HCT116 (cell line): ENCODE results near the gene FAM50A.

Experiments
- CEBPB ChIP-seq: IDR thresholded peaks from 2 replicates; pipeline ENCODE4 v1.6.1; 2012; ENCODE audit warnings: low read depth
- EZH2 ChIP-seq: fragments of 200-600 bp; sonication (generic); IDR thresholded peaks from 2 replicates; pipeline ENCODE4 v1.6.1; 2017; ENCODE audit warnings: antibody characterized with exemption, mixed run types
- POLR2A ChIP-seq: IDR thresholded peaks from 2 replicates; pipeline ENCODE4 v1.7.0; 2011; ENCODE audit warnings: borderline replicate concordance; ENCODE audit not compliant: insufficient read depth, insufficient read length; ENCODE audit errors: extremely low read depth
- TCF7L2 ChIP-seq: IDR thresholded peaks from 2 replicates; pipeline ENCODE4 v1.7.0; 2011; ENCODE audit warnings: borderline replicate concordance, inconsistent platforms; ENCODE audit not compliant: insufficient read depth, insufficient read length; ENCODE audit errors: extremely low read depth
- TF ChIP-seq, protein P1 (sequence below), 3 experiments: fragments of 200-600 bp in 1 of 3; sonication (generic) in 1 of 3; IDR thresholded peaks in 2 of 3; conservative IDR thresholded peaks in 1 of 3; 2 replicates each; pipeline ENCODE4 v1.5.1; 2012 to 2017; ENCODE audit warnings: low read depth in 2 of 3, low read length in 2 of 3, antibody characterized with exemption in 1 of 3, borderline replicate concordance in 1 of 3, control low read depth in 1 of 3, mild to moderate bottlenecking in 1 of 3, mixed read lengths in 1 of 3, mixed run types in 1 of 3, moderate library complexity in 1 of 3; ENCODE audit not compliant: insufficient read depth in 1 of 3
- TF ChIP-seq, protein P2 (sequence below): IDR thresholded peaks from 2 replicates; pipeline ENCODE4 v1.6.1; 2012; ENCODE audit warnings: low read depth

GRCh38 chrX:154432210-154432609, 11.7 kb upstream of the FAM50A start:
- no peak for TF ChIP-seq EZH2
- TF ChIP-seq, protein P1, sequence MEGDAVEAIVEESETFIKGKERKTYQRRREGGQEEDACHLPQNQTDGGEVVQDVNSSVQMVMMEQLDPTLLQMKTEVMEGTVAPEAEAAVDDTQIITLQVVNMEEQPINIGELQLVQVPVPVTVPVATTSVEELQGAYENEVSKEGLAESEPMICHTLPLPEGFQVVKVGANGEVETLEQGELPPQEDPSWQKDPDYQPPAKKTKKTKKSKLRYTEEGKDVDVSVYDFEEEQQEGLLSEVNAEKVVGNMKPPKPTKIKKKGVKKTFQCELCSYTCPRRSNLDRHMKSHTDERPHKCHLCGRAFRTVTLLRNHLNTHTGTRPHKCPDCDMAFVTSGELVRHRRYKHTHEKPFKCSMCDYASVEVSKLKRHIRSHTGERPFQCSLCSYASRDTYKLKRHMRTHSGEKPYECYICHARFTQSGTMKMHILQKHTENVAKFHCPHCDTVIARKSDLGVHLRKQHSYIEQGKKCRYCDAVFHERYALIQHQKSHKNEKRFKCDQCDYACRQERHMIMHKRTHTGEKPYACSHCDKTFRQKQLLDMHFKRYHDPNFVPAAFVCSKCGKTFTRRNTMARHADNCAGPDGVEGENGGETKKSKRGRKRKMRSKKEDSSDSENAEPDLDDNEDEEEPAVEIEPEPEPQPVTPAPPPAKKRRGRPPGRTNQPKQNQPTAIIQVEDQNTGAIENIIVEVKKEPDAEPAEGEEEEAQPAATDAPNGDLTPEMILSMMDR (IDR thresholded peaks at IDR 0.05 in 2 of 3, conservative IDR thresholded peaks at IDR 0.05 in 1 of 3; ENCODE audit: borderline replicate concordance in 1 of 3, insufficient read depth in 1 of 3, low read depth in 2 of 3, low read length in 2 of 3) = no peak
- TF ChIP-seq, protein P2, sequence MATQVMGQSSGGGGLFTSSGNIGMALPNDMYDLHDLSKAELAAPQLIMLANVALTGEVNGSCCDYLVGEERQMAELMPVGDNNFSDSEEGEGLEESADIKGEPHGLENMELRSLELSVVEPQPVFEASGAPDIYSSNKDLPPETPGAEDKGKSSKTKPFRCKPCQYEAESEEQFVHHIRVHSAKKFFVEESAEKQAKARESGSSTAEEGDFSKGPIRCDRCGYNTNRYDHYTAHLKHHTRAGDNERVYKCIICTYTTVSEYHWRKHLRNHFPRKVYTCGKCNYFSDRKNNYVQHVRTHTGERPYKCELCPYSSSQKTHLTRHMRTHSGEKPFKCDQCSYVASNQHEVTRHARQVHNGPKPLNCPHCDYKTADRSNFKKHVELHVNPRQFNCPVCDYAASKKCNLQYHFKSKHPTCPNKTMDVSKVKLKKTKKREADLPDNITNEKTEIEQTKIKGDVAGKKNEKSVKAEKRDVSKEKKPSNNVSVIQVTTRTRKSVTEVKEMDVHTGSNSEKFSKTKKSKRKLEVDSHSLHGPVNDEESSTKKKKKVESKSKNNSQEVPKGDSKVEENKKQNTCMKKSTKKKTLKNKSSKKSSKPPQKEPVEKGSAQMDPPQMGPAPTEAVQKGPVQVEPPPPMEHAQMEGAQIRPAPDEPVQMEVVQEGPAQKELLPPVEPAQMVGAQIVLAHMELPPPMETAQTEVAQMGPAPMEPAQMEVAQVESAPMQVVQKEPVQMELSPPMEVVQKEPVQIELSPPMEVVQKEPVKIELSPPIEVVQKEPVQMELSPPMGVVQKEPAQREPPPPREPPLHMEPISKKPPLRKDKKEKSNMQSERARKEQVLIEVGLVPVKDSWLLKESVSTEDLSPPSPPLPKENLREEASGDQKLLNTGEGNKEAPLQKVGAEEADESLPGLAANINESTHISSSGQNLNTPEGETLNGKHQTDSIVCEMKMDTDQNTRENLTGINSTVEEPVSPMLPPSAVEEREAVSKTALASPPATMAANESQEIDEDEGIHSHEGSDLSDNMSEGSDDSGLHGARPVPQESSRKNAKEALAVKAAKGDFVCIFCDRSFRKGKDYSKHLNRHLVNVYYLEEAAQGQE = no peak
- no peak for TF ChIP-seq CEBPB
- TF ChIP-seq POLR2A = no peak
- no peak for TF ChIP-seq TCF7L2
